ENCODE measurements around the gene YWHAQ.

GRCh38 chr2:9664365-9664764 is 33.6 kb upstream of the YWHAQ start:
- no peak for TF ChIP-seq EZH2phosphoT487 (IDR thresholded peaks at IDR 0.05)
- TF ChIP-seq CTCF (IDR thresholded peaks at IDR 0.05) = no peak
- TF ChIP-seq EZH2 (IDR thresholded peaks at IDR 0.05) = no peak

All from neural progenitor cell (in vitro differentiated cells).